NCI-H774 (cell line): ENCODE measurements around the gene TM6SF1.
A peak's percentile ranks its signal among the peaks of the same experiment; 100 is the strongest.
"Not testable (repeated sequence)": the region's sequence is repeated elsewhere in the genome, so short reads cannot be mapped to it uniquely, and the experiment has no call there.

ENCODE experiments used
- DNase-seq: peaks from one replicate; lab custom pipeline; 2025; lab: John Stamatoyannopoulos, UW

Gene TM6SF1

DNA sequence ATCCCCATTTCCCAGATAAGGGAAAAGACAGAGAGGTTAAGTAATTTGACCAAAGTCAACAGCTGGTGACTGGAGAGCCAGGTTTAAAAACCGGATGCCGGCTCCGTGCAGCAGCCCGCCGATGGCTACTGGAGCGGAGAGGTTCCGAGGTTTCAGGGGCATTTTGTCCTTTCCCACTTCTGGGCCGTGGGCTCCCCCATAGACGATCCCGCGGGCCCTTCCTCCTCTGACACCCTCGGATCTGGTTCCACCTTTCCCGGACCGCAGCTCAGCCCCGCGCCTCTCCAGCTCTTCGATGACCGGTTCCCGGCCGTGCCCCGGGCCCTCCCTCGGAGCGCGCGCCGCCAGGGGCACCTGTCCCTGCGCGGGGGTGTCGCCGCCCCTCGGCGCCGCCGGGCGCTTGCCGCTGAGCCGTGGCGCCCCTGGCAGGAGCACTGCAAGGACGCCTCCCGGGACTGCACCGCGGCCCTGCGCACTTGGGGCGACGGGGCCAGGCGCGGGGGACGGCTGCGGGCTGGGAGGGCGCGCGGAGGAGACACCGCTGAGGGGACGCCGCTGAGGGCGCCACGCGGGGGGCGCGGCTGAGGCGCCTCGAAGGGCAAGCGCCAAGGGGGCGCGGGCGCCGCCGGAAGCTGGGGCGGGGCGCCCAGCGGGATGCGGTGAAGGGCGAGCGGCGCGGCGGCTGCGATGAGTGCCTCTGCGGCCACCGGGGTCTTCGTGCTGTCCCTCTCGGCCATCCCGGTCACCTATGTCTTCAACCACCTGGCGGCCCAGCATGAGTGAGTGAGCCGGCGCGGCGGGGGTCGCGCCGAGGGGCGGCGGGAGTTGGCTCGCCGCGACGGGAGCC lies at the start of gene TM6SF1:
Gene TM6SF1, plus strand, starts transcription at position 652 of the 847 bp plus-strand sequence. Its CDS starts 36 bp downstream, at position 688.
- no peak for DNase-seq

DNA sequence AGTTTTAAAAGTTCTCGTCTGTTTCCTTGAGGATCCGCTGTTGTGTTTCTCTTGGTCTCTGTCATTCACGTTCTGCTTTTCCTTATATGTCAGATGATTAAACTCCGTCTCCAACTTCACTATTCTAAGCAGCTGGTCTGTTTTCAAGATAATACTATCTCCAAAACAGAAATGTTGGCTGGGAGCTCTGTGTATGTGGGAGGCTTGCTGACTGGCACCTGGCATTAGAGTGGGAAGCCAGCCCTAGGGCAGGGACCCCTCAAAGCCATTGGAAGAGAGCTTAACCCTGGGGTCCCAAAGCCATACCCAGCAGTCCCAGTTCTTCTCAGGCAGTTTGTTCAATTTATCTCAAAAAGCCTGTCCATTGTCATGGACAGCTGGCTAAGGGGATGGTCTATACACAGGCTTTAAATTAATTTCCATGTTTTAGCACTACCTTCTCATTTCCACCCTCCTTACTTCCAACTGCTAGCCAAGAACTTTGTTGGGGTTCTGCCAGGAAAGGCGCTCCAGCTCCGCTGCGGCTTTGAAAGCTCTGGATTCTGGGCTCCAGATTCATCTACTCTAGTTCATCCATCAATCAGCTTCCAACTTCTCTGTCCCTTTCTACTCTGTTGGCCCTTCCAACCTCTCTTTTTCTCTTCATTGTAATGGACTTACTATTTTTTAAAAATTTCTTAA lies 49.6 kb upstream of the TM6SF1 start:
- DNase-seq: no peak

DNA sequence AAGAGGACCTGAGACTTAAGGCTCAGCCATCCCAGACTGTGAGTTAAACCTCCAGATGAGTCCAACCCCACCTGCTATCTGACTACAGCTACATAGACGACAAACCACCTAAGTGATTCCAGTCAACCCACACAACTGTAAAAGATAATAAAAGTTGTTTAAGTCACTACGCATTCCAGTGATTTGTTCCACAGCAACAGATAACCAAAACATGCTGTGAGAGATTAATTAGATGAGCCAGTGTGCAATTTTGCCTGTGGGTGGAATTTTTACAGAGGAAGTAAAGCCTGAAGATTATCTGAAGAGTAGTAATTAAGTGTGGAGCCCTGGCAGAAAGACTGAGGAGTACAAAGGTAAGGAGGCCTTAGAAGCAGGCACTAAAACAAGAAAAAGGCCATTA lies 45.8 kb upstream of the TM6SF1 start:
- no peak for DNase-seq

DNA sequence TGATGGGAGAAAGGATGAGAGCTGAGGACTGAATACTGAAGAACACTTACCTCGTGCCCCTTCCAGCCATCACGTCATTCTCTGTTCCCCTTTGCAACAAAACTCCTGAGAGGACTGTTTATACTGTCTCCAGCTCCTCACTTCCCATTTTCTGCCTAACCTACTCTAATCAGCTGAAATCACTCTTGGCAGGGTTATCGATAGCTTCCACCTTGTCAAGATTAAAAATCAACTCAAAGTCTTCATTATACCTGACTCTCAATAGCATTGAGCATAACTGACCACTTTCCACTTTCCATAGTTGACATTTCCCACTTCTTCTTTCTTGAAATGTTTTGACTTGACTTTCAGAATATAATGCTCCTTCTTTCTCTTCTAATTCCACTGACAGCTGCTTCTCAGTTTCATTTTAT lies 44.7 kb upstream of the TM6SF1 start:
- DNase-seq: no peak

DNA sequence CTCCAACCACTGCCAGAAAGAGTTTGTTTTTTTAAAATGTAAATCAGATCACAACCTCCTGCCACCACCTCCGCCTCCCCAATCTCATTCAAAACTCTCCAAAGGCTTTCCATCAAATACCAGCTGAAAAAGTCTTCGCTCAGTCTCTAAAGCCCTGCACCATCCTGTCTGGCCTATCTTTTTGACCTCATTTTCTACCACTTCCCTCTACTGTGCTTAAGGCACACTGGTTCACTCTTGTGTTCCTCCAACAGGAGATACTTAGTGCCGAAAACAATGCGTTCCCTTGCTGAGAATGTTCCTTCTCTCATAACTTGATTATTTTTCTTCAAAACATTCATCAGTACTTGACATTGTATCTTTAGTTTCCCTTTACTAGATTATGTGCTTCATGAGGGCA lies 43.9 kb upstream of the TM6SF1 start:
- DNase-seq: no peak

DNA sequence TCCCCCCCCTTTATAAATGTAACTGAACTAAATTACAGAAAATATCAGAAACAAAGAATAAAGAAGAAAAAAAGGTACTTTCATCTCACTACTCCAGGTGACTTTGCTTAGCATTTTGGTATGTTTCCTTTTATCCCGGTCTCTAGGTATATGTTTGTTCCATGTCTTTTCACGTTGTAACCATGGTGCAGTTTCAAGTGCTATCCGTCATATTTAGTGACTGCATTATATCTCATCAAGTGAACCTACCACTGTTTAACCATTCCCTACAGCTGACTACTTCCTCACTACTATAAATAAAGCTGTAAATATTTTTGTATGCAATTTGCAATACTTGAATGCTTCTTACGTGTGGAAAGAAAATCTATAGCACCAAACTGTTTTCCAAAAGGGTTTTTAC lies 42.6 kb upstream of the TM6SF1 start:
- DNase-seq: no peak

DNA sequence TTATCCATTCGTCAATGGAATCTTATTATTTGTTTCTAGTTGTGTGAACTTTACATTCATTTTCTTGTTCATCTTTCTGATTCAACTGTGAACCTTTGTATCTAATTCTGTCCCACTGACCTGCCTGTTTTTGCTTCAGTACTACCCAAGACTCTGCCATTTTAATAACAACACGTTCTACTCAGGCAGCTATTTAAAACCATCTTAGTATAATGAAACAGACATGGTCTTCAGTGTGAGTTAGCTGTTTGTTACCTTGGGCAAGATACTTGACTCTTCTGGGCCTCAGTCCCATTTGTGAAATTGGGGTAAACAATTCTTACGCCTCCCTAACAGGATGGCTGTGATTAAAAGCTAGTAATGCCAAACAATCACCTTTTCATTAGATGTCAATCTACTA lies 42.0 kb upstream of the TM6SF1 start:
- no peak for DNase-seq

DNA sequence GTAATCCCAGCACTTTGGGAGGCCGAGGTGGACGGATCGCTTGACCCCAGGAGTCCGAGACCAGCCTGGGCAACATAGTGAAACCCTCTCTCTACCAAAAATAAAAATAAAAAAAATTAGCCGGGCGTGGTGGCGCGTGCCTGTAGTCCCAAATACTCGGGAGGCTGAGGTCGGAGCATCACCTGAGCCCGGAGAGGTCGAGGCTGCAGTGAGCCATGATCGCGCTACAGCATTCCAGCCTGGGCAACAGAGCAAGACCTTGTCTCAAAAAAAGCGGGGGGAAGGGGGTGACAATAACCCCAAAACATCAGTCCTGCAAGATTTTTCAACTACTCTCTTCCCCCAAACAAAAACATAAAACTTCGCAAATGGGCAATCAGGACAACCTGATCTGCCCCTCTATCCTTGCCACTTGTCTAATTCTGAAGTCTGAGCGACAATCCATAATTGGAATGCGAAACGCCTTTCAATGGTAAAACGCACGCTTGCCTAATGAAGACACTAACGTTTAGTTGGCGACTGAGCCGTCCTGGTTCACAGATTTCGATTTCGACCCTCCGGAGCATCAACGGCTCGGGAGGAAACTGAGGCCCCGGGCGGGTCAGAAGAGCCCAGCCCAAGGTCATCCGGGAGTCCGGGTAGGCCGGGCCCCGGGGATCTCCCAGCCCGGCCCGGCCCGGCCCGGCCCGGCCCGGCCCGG lies 41.3 kb upstream of the TM6SF1 start:
- no peak for DNase-seq

DNA sequence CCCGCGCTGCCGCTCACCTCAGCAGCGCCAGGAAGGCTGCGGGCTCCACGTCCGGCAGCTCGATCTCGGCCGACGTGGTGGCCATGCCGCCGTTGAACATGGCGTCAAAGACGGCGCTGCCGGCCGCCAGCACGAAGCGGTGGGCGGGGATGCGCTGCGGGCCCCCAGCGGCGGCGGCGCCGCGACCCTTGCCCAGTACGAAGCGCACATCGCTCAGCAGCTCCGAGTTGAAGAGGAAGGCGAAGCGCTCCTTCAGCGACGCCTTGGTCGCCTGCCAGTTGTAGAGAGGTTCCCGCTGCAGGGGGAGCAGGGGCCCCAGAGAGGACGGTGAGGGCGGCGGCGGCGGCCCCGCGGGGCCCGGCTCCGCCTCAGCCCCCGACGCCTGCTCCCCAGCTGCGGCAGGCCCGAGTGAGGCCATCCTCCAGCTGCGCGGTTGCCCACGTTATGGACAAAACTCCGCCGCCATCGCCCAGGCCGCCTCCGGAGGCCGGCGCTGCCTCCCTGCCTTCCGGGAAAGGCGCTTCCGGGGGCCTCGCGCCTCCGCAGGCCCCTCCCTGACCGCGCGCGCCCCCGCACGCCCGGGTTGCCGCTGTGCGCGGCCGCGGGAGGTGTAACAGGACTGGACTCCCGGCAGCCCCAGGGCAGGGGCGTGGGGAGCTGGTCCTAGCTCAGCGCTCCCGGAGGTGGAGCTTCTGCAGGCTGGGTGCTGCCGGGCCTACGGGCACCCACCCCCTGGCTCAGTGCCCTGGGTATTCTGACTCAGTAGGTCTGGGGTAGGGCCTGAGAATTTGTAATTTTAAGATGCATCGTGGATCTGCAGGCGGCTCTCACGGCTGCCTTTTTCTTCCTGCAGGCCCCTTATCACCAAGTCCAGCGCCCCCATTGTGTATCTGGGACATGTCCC lies 40.5 kb upstream of the TM6SF1 start, which contains the start of gene BTBD1:
Gene BTBD1, minus strand, starts transcription at position 519 of the 904 bp plus-strand sequence. Its CDS starts 101 bp downstream, at position 418.
- DNase-seq: peak; percentile 90

DNA sequence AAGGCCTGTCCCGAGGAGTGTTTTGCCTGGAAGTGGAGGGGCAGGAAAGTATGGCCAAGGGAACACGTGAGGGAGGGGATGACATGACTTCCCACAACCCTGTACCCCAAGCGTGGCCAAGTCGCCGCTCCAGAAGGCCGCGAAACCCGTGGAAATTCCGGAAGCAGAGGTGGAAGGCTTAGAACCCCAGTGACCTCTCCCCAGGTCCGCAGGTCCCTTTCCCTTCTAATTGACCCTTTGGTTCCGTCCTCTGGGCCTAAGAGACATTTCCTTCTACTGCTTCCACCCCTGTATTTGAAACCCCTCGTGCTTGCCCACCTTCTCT lies 39.8 kb upstream of the TM6SF1 start:
- no peak for DNase-seq

DNA sequence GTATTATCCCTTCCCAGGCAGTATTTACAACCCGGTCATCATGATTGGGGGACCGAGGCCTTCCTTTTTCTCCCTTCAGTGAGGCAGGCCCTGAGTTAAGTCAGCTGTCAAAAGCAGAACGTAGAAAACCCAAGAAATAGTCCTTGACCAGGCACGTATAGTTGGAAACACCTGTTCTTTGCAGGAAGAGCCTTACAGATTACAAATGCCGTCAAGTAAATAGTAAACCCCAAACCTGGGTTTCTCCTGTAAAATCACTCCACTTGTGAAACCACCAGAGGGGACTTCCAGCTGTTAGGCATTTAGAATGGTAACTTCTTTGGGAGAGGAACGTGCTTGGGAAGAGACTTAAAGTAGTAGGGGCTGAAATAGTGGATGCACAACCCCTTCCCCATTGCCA lies 39.4 kb upstream of the TM6SF1 start:
- DNase-seq: no peak

DNA sequence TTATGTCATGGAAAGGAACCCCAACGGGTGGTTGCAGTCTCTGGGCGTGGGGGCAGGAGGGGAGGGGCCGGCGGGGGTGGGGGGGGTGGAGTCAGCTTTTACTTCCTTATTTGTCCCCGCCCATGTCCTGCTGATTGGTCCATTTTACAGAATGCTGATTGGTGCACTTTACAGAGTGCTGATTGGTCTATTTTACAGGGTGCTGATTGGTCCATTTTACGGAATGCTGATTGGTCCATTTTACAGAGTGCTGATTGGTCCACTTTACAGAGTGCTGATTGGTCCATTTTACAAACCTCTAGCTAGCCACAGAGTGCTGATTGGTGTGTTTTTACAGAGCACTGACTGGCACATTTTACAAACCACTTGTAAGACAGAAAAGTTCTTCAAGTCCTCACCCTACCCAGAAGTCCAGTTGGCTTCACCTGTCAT lies 38.2 kb upstream of the TM6SF1 start:
- not testable (repeated sequence) for DNase-seq

DNA sequence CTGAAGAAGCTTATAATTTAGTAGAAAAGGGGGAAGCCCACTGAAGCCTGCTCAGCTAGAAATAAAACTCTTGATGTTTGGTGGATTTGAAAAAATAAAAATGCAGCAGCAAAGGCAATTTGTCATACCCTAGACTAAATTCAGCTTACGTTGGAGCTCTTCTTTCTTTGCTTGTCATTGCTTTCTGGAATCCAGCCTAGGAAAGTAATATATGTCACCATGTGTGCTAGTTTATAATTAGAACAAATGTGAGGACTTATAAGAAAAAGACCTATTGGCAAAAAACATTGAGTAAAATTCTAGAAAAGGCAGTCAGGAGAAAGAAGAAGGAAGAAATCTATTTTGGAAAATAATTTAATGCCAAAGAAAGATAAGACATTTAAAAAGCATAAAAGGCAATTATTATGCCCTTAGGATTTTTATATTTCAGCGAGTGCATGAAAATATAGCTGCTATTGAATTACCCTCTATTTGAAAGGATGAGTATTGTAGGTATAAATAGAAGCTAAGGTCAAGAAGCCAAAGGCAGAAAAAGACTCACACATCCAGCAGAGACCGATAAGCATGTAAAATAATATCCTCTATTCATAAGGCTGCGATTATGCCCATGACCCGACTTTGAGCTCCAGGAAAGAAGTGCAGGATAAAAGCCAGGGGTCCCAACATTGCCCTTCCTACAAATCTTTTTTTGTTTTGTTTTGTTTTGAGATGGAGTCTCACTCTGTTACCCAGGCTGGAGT lies 29.8 kb upstream of the TM6SF1 start:
- no peak for DNase-seq

DNA sequence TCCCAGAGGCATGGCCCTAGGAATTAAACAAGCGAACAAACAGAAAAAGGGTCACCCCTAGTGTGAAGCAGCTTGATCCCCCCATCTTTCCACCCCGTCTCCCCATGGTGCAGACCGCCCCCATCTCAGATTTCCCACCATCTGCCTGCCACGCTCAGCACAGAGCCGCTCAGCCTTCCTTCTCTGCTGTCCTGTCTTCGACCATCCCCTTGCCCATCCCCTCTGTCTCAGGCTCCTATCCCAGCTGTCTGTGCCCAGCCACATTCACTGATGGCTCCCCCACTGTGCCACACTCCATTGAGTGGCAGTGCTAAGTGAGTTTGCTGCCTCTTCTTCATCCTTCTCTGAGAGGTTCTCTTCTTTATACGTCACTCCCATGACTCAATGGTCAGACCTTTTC lies 28.7 kb upstream of the TM6SF1 start:
- no peak for DNase-seq

DNA sequence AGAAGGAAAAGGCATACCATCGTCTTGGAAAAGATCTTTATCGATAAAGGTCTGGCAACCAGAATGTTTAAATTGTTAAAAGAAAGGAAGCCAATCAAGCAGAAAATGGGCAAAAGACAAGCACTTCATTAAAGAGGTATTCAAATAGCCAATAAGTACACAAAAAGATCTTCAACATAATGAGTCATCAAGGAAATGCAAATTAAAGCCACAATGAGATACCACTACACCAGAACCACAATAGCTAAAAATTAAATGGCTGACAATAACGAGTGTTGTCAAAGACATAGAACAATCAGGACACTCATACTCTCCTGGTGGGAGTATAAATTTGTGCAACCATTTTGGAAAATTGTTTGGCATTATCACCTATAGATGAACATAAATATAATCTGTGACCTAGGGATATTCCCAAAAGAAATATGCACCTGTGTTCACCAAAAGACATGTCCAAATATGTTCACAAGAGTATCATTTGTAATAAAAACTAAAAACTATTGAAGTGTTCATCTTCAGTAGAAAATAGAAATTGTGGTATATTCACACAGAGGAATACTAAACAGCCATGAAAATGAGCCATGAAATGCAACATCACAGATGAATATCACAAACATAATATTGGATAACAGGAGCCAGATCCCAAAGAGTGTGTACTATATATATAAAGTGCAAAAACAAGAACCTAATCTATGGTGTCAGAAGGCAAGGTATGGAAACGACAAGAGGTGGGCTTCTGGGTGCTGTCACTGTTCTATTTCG lies 26.0 kb upstream of the TM6SF1 start:
- DNase-seq: no peak

DNA sequence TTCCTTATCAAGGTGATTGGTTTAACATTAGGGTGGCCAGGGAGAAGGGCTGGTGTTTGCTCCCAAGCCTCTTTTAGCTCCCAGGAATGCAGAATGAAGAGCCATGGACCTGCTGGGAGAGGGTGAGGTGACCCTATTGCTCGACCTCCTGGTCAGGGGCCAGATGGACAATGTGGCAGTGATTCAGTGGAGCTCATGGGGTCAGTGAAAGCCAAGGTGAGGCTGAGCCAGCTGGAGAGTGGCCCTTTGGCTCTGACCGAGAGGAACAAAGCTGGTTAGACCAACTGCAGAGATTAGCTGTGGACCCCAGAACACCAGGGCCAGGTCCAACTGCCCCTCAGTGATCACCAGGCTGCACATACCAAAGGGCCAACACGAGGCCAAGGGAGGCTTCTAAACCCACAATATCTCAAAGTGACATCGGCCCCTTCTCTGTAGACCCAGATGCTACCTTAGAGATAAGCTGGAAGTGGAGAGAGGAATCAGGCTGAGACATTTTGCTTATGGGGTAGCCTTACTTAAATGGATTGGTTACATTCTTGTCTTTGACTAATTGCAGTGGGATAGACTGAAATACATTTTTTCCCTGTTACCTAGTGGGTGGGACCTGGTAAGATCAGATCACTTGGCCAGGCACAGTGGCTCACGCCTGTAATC lies 24.6 kb upstream of the TM6SF1 start:
- DNase-seq: no peak

DNA sequence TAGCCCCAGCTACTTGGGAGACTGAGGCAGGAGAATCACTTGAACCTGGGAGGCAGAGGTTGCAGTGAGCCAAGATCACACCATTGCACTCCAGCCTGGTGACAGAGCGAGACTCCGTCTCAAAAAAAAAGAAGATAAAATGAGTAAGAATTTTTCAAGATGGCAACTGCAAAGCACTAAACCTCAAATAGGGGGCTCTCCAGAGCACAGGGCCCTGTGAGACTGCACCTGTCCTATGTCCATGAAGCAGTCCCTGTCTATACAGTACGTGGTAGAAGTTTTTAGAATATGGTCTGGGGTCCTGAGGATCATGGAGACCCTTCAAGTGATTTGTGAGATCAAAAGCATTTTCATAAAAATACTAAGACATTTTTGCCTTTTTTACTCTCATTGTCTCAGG lies 22.0 kb upstream of the TM6SF1 start:
- not testable (repeated sequence) for DNase-seq

DNA sequence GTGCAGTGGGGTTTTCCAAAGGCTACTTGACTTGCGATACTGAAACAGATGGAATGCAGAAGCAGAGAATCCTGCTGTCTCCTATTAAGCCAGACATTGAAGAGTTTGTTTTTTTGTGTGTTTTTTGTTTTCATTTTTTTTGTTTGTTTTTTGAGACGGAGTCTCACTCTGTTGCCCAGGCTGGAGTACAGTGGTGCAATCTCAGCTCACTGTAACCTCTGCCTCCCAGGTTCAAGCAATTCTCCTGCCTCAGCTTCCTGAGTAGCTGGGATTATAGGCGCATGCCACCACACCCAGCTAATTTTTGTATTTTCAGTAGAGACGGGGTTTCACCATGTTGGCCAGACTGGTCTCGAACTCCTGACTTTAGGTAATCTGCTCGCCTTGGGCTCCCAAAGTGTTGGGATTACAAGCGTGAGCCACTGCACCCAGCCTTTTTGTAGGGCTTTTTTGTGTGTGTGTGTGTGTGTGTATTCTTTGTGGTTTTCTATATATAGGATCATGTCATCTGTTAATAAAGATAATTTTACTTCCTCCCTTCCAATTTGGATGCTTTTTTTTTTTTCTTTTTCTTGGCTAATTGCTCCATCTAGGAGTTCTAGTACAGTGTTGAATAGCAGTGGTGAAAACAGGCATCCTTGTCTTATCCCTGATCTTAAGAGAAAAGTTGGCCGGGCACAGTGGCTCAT lies 21.4 kb upstream of the TM6SF1 start:
- DNase-seq: not testable (repeated sequence)

DNA sequence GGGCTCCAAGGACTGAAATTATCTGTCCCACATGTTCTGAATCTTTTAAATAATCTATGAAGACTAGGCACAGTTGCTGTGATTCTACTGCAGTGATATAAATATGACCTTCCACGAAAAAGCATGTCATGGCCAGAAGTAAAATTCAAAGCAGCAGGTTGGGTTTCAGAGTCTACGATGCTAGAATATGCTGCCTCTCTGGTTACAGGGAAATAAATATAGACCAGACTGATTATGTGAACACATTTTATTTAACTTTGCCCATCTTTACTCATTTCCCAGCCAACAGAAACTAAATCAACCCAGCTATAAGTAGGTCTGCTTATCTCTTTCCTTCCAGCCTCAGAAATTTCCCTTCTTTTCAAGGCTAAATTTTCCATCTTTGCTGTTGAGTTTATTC lies 19.9 kb upstream of the TM6SF1 start:
- DNase-seq: no peak
